Right renal pelvis (tissue), 4 donors: ENCODE results near the gene ABHD6. TPM values are rescaled to one million over a fixed set of nuclear protein-coding genes. Genes with fewer than 3 reads are reported as not detected.
"Not testable (repeated sequence)": the region's sequence is repeated elsewhere in the genome, so short reads cannot be mapped to it uniquely, and the experiment has no call there.

Experiments
- DNase-seq, 4 donors: peaks; one replicate each; pipeline ENCODE4 v3.0.0-alpha.2; 2013; ENCODE audit warnings: low read depth in 4 of 4, low spot score in 3 of 4, missing footprints in 1 of 4
- polyA plus RNA-seq, 4 donors: library from polyadenylated mRNA; unstranded; fragments of 120-200 nt; gene quantifications; one replicate each; pipeline ENCODE4 v1.2.1, GENCODE V29; 2013; ENCODE audit not compliant: insufficient read length in 4 of 4

The ABHD6 gene
- polyA plus RNA-seq, 4 donors: 10.4 to 12.4 (median 11.3) TPM

- DNase-seq: no peak
Observed at GRCh38 chr3:58207954-58208353, 29.6 kb upstream of the ABHD6 start.

GRCh38 chr3:58209933-58210332, 27.7 kb upstream of the ABHD6 start:
- no peak for DNase-seq

GRCh38 chr3:58210761-58211460, 26.7 kb upstream of the ABHD6 start, which contains the start of gene DNASE1L3:
DNASE1L3 (minus strand) TSS chr3:58210972; CDS start chr3:58210906, 66 bp downstream.
- DNase-seq: no peak

GRCh38 chr3:58214484-58215316, 22.9 kb upstream of the ABHD6 start:
- DNase-seq: no peak

- no peak for DNase-seq
Observed at GRCh38 chr3:58215317-58216025, 22.1 kb upstream of the ABHD6 start.

- DNase-seq: no peak
Observed at GRCh38 chr3:58216496-58217195, 20.9 kb upstream of the ABHD6 start.

GRCh38 chr3:58217209-58217811, 20.3 kb upstream of the ABHD6 start:
- peak in 3 of 4 donors; percentile 24 to 43 (median 37) for DNase-seq

GRCh38 chr3:58218904-58219303, 18.7 kb upstream of the ABHD6 start:
- no peak for DNase-seq

GRCh38 chr3:58222161-58222724, 15.3 kb upstream of the ABHD6 start:
- no peak for DNase-seq

- no peak for DNase-seq
Observed at GRCh38 chr3:58223855-58224254, 13.7 kb upstream of the ABHD6 start.

GRCh38 chr3:58227933-58228332, 9.7 kb upstream of the ABHD6 start:
- not testable (repeated sequence) for DNase-seq

GRCh38 chr3:58230876-58231552, 6.6 kb upstream of the ABHD6 start:
- no peak for DNase-seq

- no peak for DNase-seq
Observed at GRCh38 chr3:58231666-58232065, 5.9 kb upstream of the ABHD6 start.

GRCh38 chr3:58234516-58234931, 3.1 kb upstream of the ABHD6 start:
- no peak for DNase-seq

GRCh38 chr3:58235970-58236369, 1.6 kb upstream of the ABHD6 start:
- no peak for DNase-seq

- DNase-seq: no peak
Observed at GRCh38 chr3:58236527-58237237, 910 bp upstream of the ABHD6 start.

- no peak for DNase-seq
Observed at GRCh38 chr3:58237941-58238681, 519 bp downstream of the ABHD6 start.

- DNase-seq: no peak
Observed at GRCh38 chr3:58238830-58239229, 1.2 kb downstream of the ABHD6 start.
